ENCODE results near the gene STYXL2. TPM values are rescaled to one million over a fixed set of nuclear protein-coding genes. Genes with fewer than 3 reads are reported as not detected.

STYXL2 gene
- total and polyA plus RNA-seq, 2 of the 8 experiments (the other 6 are each of a cell fraction or from before 2014, with no cell fraction given) = 0.09 to 0.22 TPM

DNA sequence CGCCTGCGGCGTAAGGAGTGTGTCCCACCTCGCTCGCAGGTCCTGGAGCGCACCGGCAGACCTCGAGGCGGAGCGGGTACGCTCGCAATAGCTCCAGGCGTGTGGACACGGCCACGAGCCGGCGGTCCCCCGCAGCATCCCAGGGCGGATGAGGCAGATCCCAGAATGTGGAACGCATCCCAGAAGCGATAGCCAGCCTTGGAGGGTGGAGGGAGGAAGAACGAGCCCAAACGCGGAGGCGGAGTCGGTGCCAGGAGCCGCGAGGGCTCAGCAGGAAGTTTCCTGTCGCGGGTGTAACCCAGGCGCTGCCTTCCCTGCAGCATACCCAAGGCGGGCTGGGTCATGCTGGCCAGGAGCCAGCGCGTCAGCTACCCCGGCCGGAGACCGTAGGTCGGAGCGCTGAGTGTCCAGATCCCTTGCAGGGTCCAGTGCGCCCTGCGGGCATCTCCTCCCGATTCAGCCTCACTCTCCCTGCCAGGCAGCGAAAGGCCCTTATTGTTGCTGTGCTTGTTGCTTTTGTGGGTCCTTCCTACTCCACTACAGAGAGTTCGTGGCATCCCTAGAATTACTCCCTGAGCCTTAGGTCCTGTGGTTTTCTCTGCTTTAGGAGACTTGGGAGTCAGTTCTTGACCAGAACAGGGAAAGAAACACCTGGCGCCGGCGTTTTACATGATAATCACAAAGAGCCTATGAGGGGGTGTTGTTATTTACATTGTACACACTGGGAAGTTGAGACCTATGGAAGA is 27.7 kb downstream of the STYXL2 start (continued):
- TF ChIP-seq ZNF274 (IDR thresholded peaks at IDR 0.05; ENCODE audit: borderline replicate concordance, extremely low read depth, low read length) = no peak
- peak in 1 of 2 experiments; percentile 66; a peak in 1 of 4 replicates for TF ChIP-seq HDAC2 (IDR thresholded peaks at IDR 0.05; ENCODE audit: borderline replicate concordance in 1 of 2, low read depth in 2 of 2, low read length in 2 of 2)
- no peak for TF ChIP-seq CBX5 (IDR thresholded peaks at IDR 0.05; ENCODE audit: low read depth, low read length)
- 0 out of 2 replicates have a peak, but pooled peaks have one; percentile 2 for TF ChIP-seq EGR1 (IDR thresholded peaks at IDR 0.05; ENCODE audit: borderline replicate concordance, low read depth, low read length)
- TF ChIP-seq BRCA1 (IDR thresholded peaks at IDR 0.05; ENCODE audit: low read depth, low read length) = no peak
- TF ChIP-seq SIN3A (conservative IDR thresholded peaks at IDR 0.05 in 1 of 2, IDR thresholded peaks at IDR 0.05 in 1 of 2; ENCODE audit: low read depth in 1 of 2, low read length in 2 of 2) = no peak
